Esophagus muscularis mucosa (tissue), 3 donors: ENCODE data around the gene CASKIN2.

Experiments
- POLR2A ChIP-seq: fragments of 450-650 bp; IDR thresholded peaks from one replicate; pipeline ENCODE4 v1.6.1; 2017; ENCODE audit warnings: antibody characterized with exemption, moderate library complexity, mild to moderate bottlenecking, low read depth
- TF ChIP-seq, protein P1 (sequence below), 3 experiments: fragments of 200-600 bp in 2 of 3; fragments of 450-650 bp in 1 of 3; sonication (generic) in 2 of 3; IDR thresholded peaks; one replicate each; pipeline ENCODE4 v1.5.1; 2017 to 2019; ENCODE audit warnings: antibody characterized with exemption in 3 of 3, mild to moderate bottlenecking in 2 of 3, moderate library complexity in 1 of 3

DNA sequence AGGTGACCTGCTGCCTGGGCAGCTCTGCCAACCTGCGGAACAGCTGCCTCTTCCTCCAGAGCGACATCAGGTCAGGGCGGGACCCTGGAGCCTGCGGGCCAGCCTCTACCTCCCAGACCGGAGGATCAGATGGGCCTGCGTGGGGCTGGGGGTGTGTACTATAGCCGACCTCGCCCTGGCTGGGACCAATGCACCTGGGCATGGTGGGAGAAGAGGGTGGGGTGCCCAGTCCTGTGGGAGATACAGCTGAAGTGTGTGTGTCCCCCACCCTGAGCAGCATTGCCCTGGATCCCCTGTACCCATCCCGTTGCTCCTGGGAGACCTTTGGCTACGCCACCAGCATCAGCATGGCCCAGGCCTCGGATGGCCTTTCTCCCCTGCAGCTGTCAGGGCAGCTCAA is 19.3 kb downstream of the CASKIN2 start:
- TF ChIP-seq, protein P1, sequence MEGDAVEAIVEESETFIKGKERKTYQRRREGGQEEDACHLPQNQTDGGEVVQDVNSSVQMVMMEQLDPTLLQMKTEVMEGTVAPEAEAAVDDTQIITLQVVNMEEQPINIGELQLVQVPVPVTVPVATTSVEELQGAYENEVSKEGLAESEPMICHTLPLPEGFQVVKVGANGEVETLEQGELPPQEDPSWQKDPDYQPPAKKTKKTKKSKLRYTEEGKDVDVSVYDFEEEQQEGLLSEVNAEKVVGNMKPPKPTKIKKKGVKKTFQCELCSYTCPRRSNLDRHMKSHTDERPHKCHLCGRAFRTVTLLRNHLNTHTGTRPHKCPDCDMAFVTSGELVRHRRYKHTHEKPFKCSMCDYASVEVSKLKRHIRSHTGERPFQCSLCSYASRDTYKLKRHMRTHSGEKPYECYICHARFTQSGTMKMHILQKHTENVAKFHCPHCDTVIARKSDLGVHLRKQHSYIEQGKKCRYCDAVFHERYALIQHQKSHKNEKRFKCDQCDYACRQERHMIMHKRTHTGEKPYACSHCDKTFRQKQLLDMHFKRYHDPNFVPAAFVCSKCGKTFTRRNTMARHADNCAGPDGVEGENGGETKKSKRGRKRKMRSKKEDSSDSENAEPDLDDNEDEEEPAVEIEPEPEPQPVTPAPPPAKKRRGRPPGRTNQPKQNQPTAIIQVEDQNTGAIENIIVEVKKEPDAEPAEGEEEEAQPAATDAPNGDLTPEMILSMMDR (IDR thresholded peaks at IDR 0.05): no peak
- no peak for TF ChIP-seq POLR2A
